Fibroblast of skin of back (primary cell): Measurements from ENCODE around the gene INPP5A.

Source experiments
- DNase-seq: peaks from one replicate; pipeline ENCODE4 v3.0.0-alpha.2; 2013

INPP5A gene

GRCh38 chr10:132615341-132616169, 78.0 kb downstream of the INPP5A start:
- no peak for DNase-seq

GRCh38 chr10:132616170-132616995, 78.8 kb downstream of the INPP5A start:
- DNase-seq: no peak

- no peak for DNase-seq
Measured at GRCh38 chr10:132616996-132617736, 79.6 kb downstream of the INPP5A start.

GRCh38 chr10:132617737-132618052, 80.1 kb downstream of the INPP5A start:
- no peak for DNase-seq

- DNase-seq: no peak
Measured at GRCh38 chr10:132618158-132618919, 80.8 kb downstream of the INPP5A start.

GRCh38 chr10:132619927-132620326, 82.3 kb downstream of the INPP5A start:
- DNase-seq: no peak

- DNase-seq: no peak
Measured at GRCh38 chr10:132624061-132624846, 86.7 kb downstream of the INPP5A start.

- DNase-seq: peak; percentile 11
Measured at GRCh38 chr10:132624847-132625471, 87.4 kb downstream of the INPP5A start.

GRCh38 chr10:132626019-132626760, 88.6 kb downstream of the INPP5A start:
- DNase-seq: no peak

- DNase-seq: no peak
Measured at GRCh38 chr10:132626761-132627665, 89.4 kb downstream of the INPP5A start.

GRCh38 chr10:132627666-132628531, 90.3 kb downstream of the INPP5A start:
- DNase-seq: peak; percentile 60

GRCh38 chr10:132628966-132629900, 91.6 kb downstream of the INPP5A start:
- no peak for DNase-seq

GRCh38 chr10:132630156-132630555, 92.6 kb downstream of the INPP5A start:
- no peak for DNase-seq

- DNase-seq: no peak
Measured at GRCh38 chr10:132630666-132631337, 93.2 kb downstream of the INPP5A start.

GRCh38 chr10:132631338-132631735, 93.8 kb downstream of the INPP5A start:
- DNase-seq: no peak

- DNase-seq: no peak
Measured at GRCh38 chr10:132632091-132632561, 94.5 kb downstream of the INPP5A start.
